ENCODE data around the gene PRKCD. TPM values are rescaled to one million over a fixed set of nuclear protein-coding genes. Genes with fewer than 3 reads are reported as not detected.

PRKCD gene
- total and polyA plus RNA-seq, 2 donors (not counting 1 experiment from before 2014, with no cell fraction given), result 46.7 to 68.8 TPM

- H3K4me1 Mint-ChIP-seq, result no peaks in the 10 kb centered on the region
- TF ChIP-seq CTCF (IDR thresholded peaks at IDR 0.05), result no peak
- TF ChIP-seq EZH2 (IDR thresholded peaks at IDR 0.05; ENCODE audit: borderline replicate concordance, insufficient read depth, low read depth, low read length, poor library complexity, severe bottlenecking), result no peak
- H3K4me3 Mint-ChIP-seq, result no peak overlapping the region
- H3K27me3 ChIP-seq (replicated peaks in 1 of 4; ENCODE audit: control extremely low read depth in 1 of 4, control insufficient read depth in 3 of 4, insufficient read depth in 4 of 4, low read length in 3 of 4), result no peaks in the 10 kb centered on the region
- DNase-seq, result no peak
- H2AFZ ChIP-seq (ENCODE audit: insufficient read depth, low read depth, low read length, poor library complexity, severe bottlenecking), result no peak overlapping the region
- no peaks in the 10 kb centered on the region for H3K9me3 Mint-ChIP-seq (ENCODE audit: insufficient read depth)
- intact Hi-C loops (cut with micrococcal nuclease), result no loop called here
- no peaks in the 10 kb centered on the region for H3K4me1 ChIP-seq (ENCODE audit: control insufficient read depth in 2 of 2, insufficient read depth in 2 of 2, low read length in 2 of 2)
- no peak overlapping the region for H3K27ac ChIP-seq (ENCODE audit: low read length in 2 of 2)
- H3K4me2 ChIP-seq (replicated peaks; ENCODE audit: low read depth, low read length, poor library complexity, severe bottlenecking), result no peak overlapping the region
- no peak overlapping the region for H3K9ac ChIP-seq (ENCODE audit: low read length)
- H3K36me3 ChIP-seq (replicated peaks in 1 of 2; ENCODE audit: control extremely low read depth in 1 of 2, control insufficient read depth in 1 of 2, extremely low read depth in 1 of 2, insufficient read depth in 2 of 2, low read length in 1 of 2), result peaks cover 0 to 81% of the 10 kb centered on the region in 2 experiments
- no peak for ATAC-seq (ENCODE audit: low read depth)
- peaks cover 15% of the 10 kb centered on the region for H4K20me1 ChIP-seq (ENCODE audit: control insufficient read depth, insufficient read depth, low read length, poor library complexity, severe bottlenecking)
- POLR2A ChIA-PET, result no interaction called here
- H3K4me3 ChIP-seq (ENCODE audit: control extremely low read depth in 1 of 5, extremely low read depth in 1 of 5, insufficient read depth in 1 of 5, low read depth in 2 of 5, low read length in 4 of 5), result no peak overlapping the region
- no peaks in the 10 kb centered on the region for H3K9me3 ChIP-seq (ENCODE audit: control extremely low read depth in 1 of 3, control insufficient read depth in 2 of 3, insufficient read depth in 1 of 3, low read length in 2 of 3)
- 82% methylated on average over 9 of the region's 9 CpGs for WGBS (ENCODE audit: insufficient coverage)
- no peak overlapping the region for H3K27ac Mint-ChIP-seq
- CTCF ChIA-PET, result interaction anchor here (1.4 kb wide), 1 partner anchor 122 kb away, joined by 4 read pairs; no protein-coding TSS in a partner anchor
- no peaks in the 10 kb centered on the region for H3K27me3 Mint-ChIP-seq
- H3K79me2 ChIP-seq (ENCODE audit: control insufficient read depth, insufficient read depth, low read length), result peaks cover 6% of the 10 kb centered on the region
Measured at GRCh38 chr3:53236112-53236841, 75.3 kb downstream of the PRKCD start.

GRCh38 chr3:53238051-53238850, 77.2 kb downstream of the PRKCD start:
- WGBS (ENCODE audit: insufficient coverage), result 88% methylated on average over 5 of the region's 6 CpGs

More at GRCh38 chr3:53238051-53238850, 77.2 kb downstream of the PRKCD start:
- Histone ChIP-seq H2AFZ (ENCODE audit: insufficient read depth, low read depth, low read length, poor library complexity, severe bottlenecking) (no peak overlapping the region), H4K20me1 (ENCODE audit: control insufficient read depth, insufficient read depth, low read length, poor library complexity, severe bottlenecking) (peaks cover 35% of the 10 kb centered on the region), H3K4me1 (ENCODE audit: control insufficient read depth in 2 of 2, insufficient read depth in 2 of 2, low read length in 2 of 2) (no peaks in the 10 kb centered on the region), H3K36me3 (replicated peaks in 1 of 2; ENCODE audit: control extremely low read depth in 1 of 2, control insufficient read depth in 1 of 2, extremely low read depth in 1 of 2, insufficient read depth in 2 of 2, low read length in 1 of 2) (peaks cover 0 to 75% of the 10 kb centered on the region in 2 experiments), H3K4me3 (ENCODE audit: control extremely low read depth in 1 of 5, extremely low read depth in 1 of 5, insufficient read depth in 1 of 5, low read depth in 2 of 5, low read length in 4 of 5) (no peak overlapping the region), H3K9me3 (ENCODE audit: control extremely low read depth in 1 of 3, control insufficient read depth in 2 of 3, insufficient read depth in 1 of 3, low read length in 2 of 3) (no peaks in the 10 kb centered on the region), H3K79me2 (ENCODE audit: control insufficient read depth, insufficient read depth, low read length) (peaks cover 25% of the 10 kb centered on the region), H3K27me3 (replicated peaks in 1 of 4; ENCODE audit: control extremely low read depth in 1 of 4, control insufficient read depth in 3 of 4, insufficient read depth in 4 of 4, low read length in 3 of 4) (no peaks in the 10 kb centered on the region), H3K27ac (ENCODE audit: low read length in 2 of 2) (no peak overlapping the region), H3K9ac (ENCODE audit: low read length) (no peak overlapping the region), H3K4me2 (replicated peaks; ENCODE audit: low read depth, low read length, poor library complexity, severe bottlenecking) (no peak overlapping the region)
- Mint-ChIP-seq H3K9me3 (ENCODE audit: insufficient read depth) (no peaks in the 10 kb centered on the region), H3K27ac (no peak overlapping the region), H3K4me3 (no peak overlapping the region), H3K27me3 (no peaks in the 10 kb centered on the region), H3K4me1 (peaks cover 1% of the 10 kb centered on the region)
- intact Hi-C loops (cut with micrococcal nuclease), result no loop called here
- ATAC-seq (ENCODE audit: low read depth) (no peak), DNase-seq (no peak)
- ChIA-PET CTCF (no interaction called here), POLR2A (no interaction called here)
- TF ChIP-seq CTCF (IDR thresholded peaks at IDR 0.05), result no peak
- TF ChIP-seq EZH2 (IDR thresholded peaks at IDR 0.05; ENCODE audit: borderline replicate concordance, insufficient read depth, low read depth, low read length, poor library complexity, severe bottlenecking), result no peak
